Pancreas (tissue), 10 donors: ENCODE measurements around the gene PIP5K1B. TPM values are rescaled to one million over a fixed set of nuclear protein-coding genes. Genes with fewer than 3 reads are reported as not detected.

Experiments used
- ATAC-seq, 4 donors: fragments of 200-7000 bp; cut with Tn5 transposase; one replicate each; pipeline versions ENCODE4 v1.8.0 to v1.9.1; 2020; ENCODE audit warnings: mild to moderate bottlenecking in 4 of 4, moderate library complexity in 4 of 4
- DNase-seq, 6 donors: peaks; one replicate each; pipeline ENCODE4 v3.0.0-alpha.2; 2020
- FAIRE-seq: peaks from 2 replicates; lab custom pipeline; 2012; peaks lifted over from hg19 to GRCh38; lab: Jason Lieb, UNC
- H3K27ac ChIP-seq, 4 donors: fragments of 200-600 bp; sonication (generic); 1 replicate in 3 of 4; 2 replicates in 1 of 4; pipeline versions ENCODE4 v1.5.0 to v1.8.0; 2020
- H3K27me3 ChIP-seq, 4 donors: fragments of 200-600 bp; one replicate each; pipeline ENCODE4 v1.8.0; 2021
- H3K36me3 ChIP-seq, 3 donors: fragments of 200-600 bp; sonication (generic) in 1 of 3; one replicate each; pipeline versions ENCODE4 v1.5.0 to v1.8.0; 2020 to 2021
- H3K4me1 ChIP-seq, 3 donors: fragments of 200-600 bp; one replicate each; pipeline ENCODE4 v1.8.0; 2021
- H3K4me3 ChIP-seq, 4 donors: fragments of 200-600 bp; sonication (generic) in 2 of 4; one replicate each; pipeline versions ENCODE4 v1.5.0 to v1.8.0; 2020 to 2021
- H3K9me3 ChIP-seq, 4 donors: fragments of 200-600 bp; one replicate each; pipeline ENCODE4 v1.8.0; 2021
- CTCF ChIP-seq, 4 donors: fragments of 200-600 bp; sonication (generic) in 3 of 4; IDR thresholded peaks; one replicate each; pipeline versions ENCODE4 v1.5.0 to v1.8.0; 2021; ENCODE audit warnings: antibody characterized with exemption in 4 of 4
- WGBS, 2 donors: extraction: QIAGEN DNeasy Blood & Tissue Kit; methylation state at CpG; one replicate each; pipeline ENCODE4 v1.1.7; 2013; 5-methylcytosine and 5-hydroxymethylcytosine counted together
- intact Hi-C, 3 donors: fragments of 100-400 bp; cut with DNase I; formaldehyde crosslinking; loops; one replicate each; pipeline versions ENCODE4 v1.11.1 to v1.14.2; 2022
- polyA plus RNA-seq, 2 donors: library from polyadenylated mRNA; stranded (reverse); fragments of 200-250 nt; gene quantifications; one replicate each; pipeline ENCODE4 v1.2.3, GENCODE V29; 2013
- total RNA-seq, 6 donors: library from RNA; stranded (reverse); fragmentation: NEBNext Ultra II Directional in 4 of 6; extraction: Animal tissue kit (Norgen Biotek cat#: 25700) in 4 of 6; gene quantifications; one replicate each; pipeline versions ENCODE4 v1.2.1 to v1.2.4, GENCODE V29; 2021 to 2023
- donor health status: healthy with polysubstance abuse.
- donor health status: DM: no; HTN: no; CAD: no; lungs with moderate emphysema.
- donor health status: DM: no; HTN: no; CAD: no.
- donor health status: control.
- donor health status: control.
- donor health status: Bipolar disorder and iron deficiency.
- donor health status: DM: yes; HTN: yes; CAD: no.
- donor health status: DM: no; HTN: no; CAD: no.
- donor health status: DM: no; HTN: no; CAD: no.
- donor health status: DM: yes; HTN: yes; CAD: no.

The PIP5K1B gene
- total and polyA plus RNA-seq, 8 donors, result 1.3 to 6.9 (median 6.2) TPM

- Histone ChIP-seq H3K9me3 (no peaks in the 10 kb centered on the region), H3K4me1 (no peaks in the 10 kb centered on the region), H3K27me3 (no peaks in the 10 kb centered on the region), H3K36me3 (no peaks in the 10 kb centered on the region), H3K27ac (no peak overlapping the region), H3K4me3 (no peak overlapping the region)
- ATAC-seq, result no peak
- DNase-seq, result no peak
- no peak for FAIRE-seq
- intact Hi-C loops, result loop anchor here (5.0 to 10.0 kb wide), 3 partner anchors 300 to 423 kb away; partner anchors contain the start of gene PIP5K1B (in 1 of the 3)
- TF ChIP-seq CTCF (IDR thresholded peaks at IDR 0.05), result no peak
- 59 to 73% methylated on average over 2 of the region's 2 CpGs for WGBS, 2 donors
Observed at GRCh38 chr9:69004836-69005235, 299.8 kb downstream of the PIP5K1B start.

- intact Hi-C loops, result loop anchor here (10.0 kb wide), 2 partner anchors 305 to 425 kb away; partner anchors contain the start of gene PIP5K1B (in 1 of the 3)
- DNase-seq, result no peak
- Histone ChIP-seq H3K36me3 (no peaks in the 10 kb centered on the region), H3K27ac (no peak overlapping the region), H3K4me1 (no peaks in the 10 kb centered on the region), H3K9me3 (no peaks in the 10 kb centered on the region), H3K4me3 (no peak overlapping the region), H3K27me3 (no peaks in the 10 kb centered on the region)
- TF ChIP-seq CTCF (IDR thresholded peaks at IDR 0.05), result no peak
- no peak for ATAC-seq
- no peak for FAIRE-seq
- WGBS, 2 donors, result 47 to 63% methylated on average over 1 of the region's 1 CpG
Observed at GRCh38 chr9:69009708-69010107, 304.7 kb downstream of the PIP5K1B start.

- DNase-seq (no peak), ATAC-seq (no peak), FAIRE-seq (no peak)
- Histone ChIP-seq H3K4me3 (no peak overlapping the region), H3K27me3 (no peaks in the 10 kb centered on the region), H3K9me3 (no peaks in the 10 kb centered on the region), H3K27ac (no peak overlapping the region), H3K36me3 (no peaks in the 10 kb centered on the region), H3K4me1 (no peaks in the 10 kb centered on the region)
- no peak for TF ChIP-seq CTCF (IDR thresholded peaks at IDR 0.05)
- 86 to 89% methylated on average over 18 of the region's 18 CpGs for WGBS, 2 donors
- intact Hi-C loops, result no loop called here
Observed at GRCh38 chr9:69012696-69013381, 307.8 kb downstream of the PIP5K1B start.

GRCh38 chr9:69013382-69013727 lies 308.3 kb downstream of the PIP5K1B start:
- FAIRE-seq, result no peak
- 96 to 97% methylated on average over 26 of the region's 26 CpGs for WGBS, 2 donors
- ATAC-seq, result no peak
- DNase-seq, result no peak
- no peak overlapping the region for H3K27ac ChIP-seq
- no peaks in the 10 kb centered on the region for H3K36me3 ChIP-seq
- no peak overlapping the region for H3K4me3 ChIP-seq
- no peaks in the 10 kb centered on the region for H3K9me3 ChIP-seq
- no peaks in the 10 kb centered on the region for H3K4me1 ChIP-seq
- intact Hi-C loops, result no loop called here
- no peak for TF ChIP-seq CTCF (IDR thresholded peaks at IDR 0.05)
- no peaks in the 10 kb centered on the region for H3K27me3 ChIP-seq

GRCh38 chr9:69014013-69014412 lies 309.0 kb downstream of the PIP5K1B start, which contains the start of gene PRKACG:
PRKACG (minus strand) TSS chr9:69014113; CDS start chr9:69014092, 21 bp downstream.
- intact Hi-C loops, result no loop called here

More at GRCh38 chr9:69014013-69014412, 309.0 kb downstream of the PIP5K1B start, which contains the start of gene PRKACG:
- DNase-seq, result no peak
- H3K4me3 ChIP-seq, result no peak within 1 kb of the TSS
- no peaks in the 10 kb centered on the region for H3K27me3 ChIP-seq
- no peak for ATAC-seq
- H3K27ac ChIP-seq, result no peak within 1 kb of the TSS
- WGBS, 2 donors, result 95 to 100% methylated on average over 15 to 29 of the region's 29 CpGs
- FAIRE-seq, result no peak
- TF ChIP-seq CTCF (IDR thresholded peaks at IDR 0.05), result no peak
- no peaks in the 10 kb centered on the region for H3K4me1 ChIP-seq
- no peaks in the 10 kb centered on the region for H3K36me3 ChIP-seq
- H3K9me3 ChIP-seq, result no peaks in the 10 kb centered on the region
